HepG2 (cell line): Measurements from ENCODE around the gene POU2F1. TPM values are rescaled to one million over a fixed set of nuclear protein-coding genes. Genes with fewer than 3 reads are reported as not detected.

ENCODE experiments used
- EED ChIP-seq: sonication (generic); formaldehyde crosslinking; IDR thresholded peaks from 2 replicates; pipeline ENCODE4 v1.5.0; 2020; ENCODE audit warnings: mild to moderate bottlenecking, missing genetic modification reagents
- FOXJ3 ChIP-seq: sonication (generic); formaldehyde crosslinking; IDR thresholded peaks from 2 replicates; pipeline ENCODE4 v1.4.0; 2020; ENCODE audit warnings: missing genetic modification reagents, mild to moderate bottlenecking, borderline replicate concordance
- RERE ChIP-seq: IDR thresholded peaks from 2 replicates; pipeline ENCODE4 v1.6.1; 2016; ENCODE audit warnings: low read depth, missing genetic modification reagents, missing compliant biosample characterization
- SMAD1 ChIP-seq: sonication (generic); formaldehyde crosslinking; IDR thresholded peaks from 2 replicates; pipeline ENCODE4 v1.4.0; 2020; ENCODE audit warnings: missing genetic modification reagents, low read depth, mild to moderate bottlenecking, borderline replicate concordance
- ZNF512B ChIP-seq: sonication (generic); formaldehyde crosslinking; IDR thresholded peaks from 2 replicates; pipeline ENCODE4 v1.5.1; 2020; ENCODE audit warnings: missing genetic modification reagents, mild to moderate bottlenecking, borderline replicate concordance
- ZNF687 ChIP-seq: sonication (generic); formaldehyde crosslinking; IDR thresholded peaks from 2 replicates; pipeline ENCODE4 v1.5.1; 2020; ENCODE audit warnings: mild to moderate bottlenecking, missing genetic modification reagents, moderate library complexity
- polyA plus RNA-seq, 8 experiments: library from polyadenylated mRNA; depleted of rRNA in 3 of 8; stranded (reverse) in 7 of 8; unstranded in 1 of 8; fragments of >200 nt; fragmentation: Illumina TruSeq in 4 of 8; extraction: Trizol in 4 of 8; gene quantifications; 2 replicates each; pipeline versions ENCODE4 v1.2.1 to v1.2.3, GENCODE V29; 2011 to 2016; ENCODE audit warnings: low read depth in 4 of 8, missing spikeins in 1 of 8, mixed read lengths in 1 of 8; ENCODE audit not compliant: insufficient read depth in 1 of 8
- total RNA-seq, 5 experiments: library from RNA; depleted of rRNA; stranded (reverse); fragments of >200 nt; fragmentation: Illumina TruSeq; extraction: Trizol; gene quantifications; 2 replicates each; pipeline ENCODE4 v1.2.3, GENCODE V29; 2016; ENCODE audit warnings: low read depth in 1 of 5

Gene POU2F1
- total and polyA plus RNA-seq, 2 of the 13 experiments (the other 11 are each of a cell fraction or from before 2014, with no cell fraction given): 10.2 to 13.0 TPM

- TF ChIP-seq RERE (CRISPR knock-in tag) (no peak), ZNF687 (no peak), FOXJ3 (CRISPR knock-in tag) (no peak), ZNF512B (CRISPR knock-in tag) (no peak), EED (CRISPR knock-in tag) (no peak), SMAD1 (CRISPR knock-in tag) (no peak)
Measured at GRCh38 chr1:167280912-167281311, 60.2 kb downstream of the POU2F1 start (continued).
